NOMO-1 treated with DMSO at 0.1 percent for 48 hours (cell line): ENCODE data around the gene MVD.

Source experiments
- DNase-seq: peaks from one replicate; lab custom pipeline; 2025; ENCODE audit not compliant: unreplicated experiment; lab: John Stamatoyannopoulos, UW

The MVD gene

GRCh38 chr16:88662843-88663606, at the start of gene MVD:
Gene MVD (minus strand): TSS chr16:88663091. CDS start chr16:88663080, 11 bp downstream.
- peak; percentile 98 for DNase-seq

- DNase-seq, result no peak
Observed at GRCh38 chr16:88712362-88712979, 49.6 kb upstream of the MVD start.

- DNase-seq, result no peak
Observed at GRCh38 chr16:88711750-88712340, 49.0 kb upstream of the MVD start.

GRCh38 chr16:88710556-88710955, 47.7 kb upstream of the MVD start:
- no peak for DNase-seq

- no peak for DNase-seq
Observed at GRCh38 chr16:88706965-88707826, 44.3 kb upstream of the MVD start.

GRCh38 chr16:88706229-88706964, 43.5 kb upstream of the MVD start, which contains the start of the genes CTU2 and RNF166:
Gene CTU2 (plus strand): TSS chr16:88706503. CDS start chr16:88706531, 28 bp downstream.
Gene RNF166 (minus strand): TSS chr16:88706408. CDS start chr16:88706325, 83 bp downstream.
- peak; percentile 74 for DNase-seq

GRCh38 chr16:88705801-88706228, 42.9 kb upstream of the MVD start:
- DNase-seq, result no peak

- peak; percentile 60 for DNase-seq
Observed at GRCh38 chr16:88705076-88705684, 42.3 kb upstream of the MVD start.

GRCh38 chr16:88703486-88704309, 40.8 kb upstream of the MVD start:
- DNase-seq, result peak; percentile 52

- DNase-seq, result peak; percentile 55
Observed at GRCh38 chr16:88702371-88703210, 39.7 kb upstream of the MVD start.

- DNase-seq, result no peak
Observed at GRCh38 chr16:88701581-88702370, 38.9 kb upstream of the MVD start.

- peak; percentile 97 for DNase-seq
Observed at GRCh38 chr16:88700636-88701482, 38.0 kb upstream of the MVD start.

- DNase-seq, result no peak
Observed at GRCh38 chr16:88700322-88700635, 37.4 kb upstream of the MVD start.

- DNase-seq, result no peak
Observed at GRCh38 chr16:88699180-88699579, 36.3 kb upstream of the MVD start.

- DNase-seq, result no peak
Observed at GRCh38 chr16:88698646-88699045, 35.8 kb upstream of the MVD start.

- DNase-seq, result no peak
Observed at GRCh38 chr16:88697831-88698615, 35.1 kb upstream of the MVD start.
